Loucy (cell line): ENCODE measurements around the gene ACVRL1.

Experiments used
- H2AFZ ChIP-seq: fragments of 200-600 bp; sonication (generic); 2 replicates; pipeline ENCODE4 v1.6.0; 2016; ENCODE audit warnings: antibody characterized with exemption, mild to moderate bottlenecking, low read length, moderate library complexity
- H3F3A ChIP-seq: fragments of 200-600 bp; 2 replicates; pipeline ENCODE4 v1.6.0; 2016; ENCODE audit warnings: antibody characterized with exemption, low read depth, mild to moderate bottlenecking
- H3K27me3 ChIP-seq: fragments of 200-600 bp; sonication (generic); 2 replicates; pipeline ENCODE4 v1.6.1; 2014; ENCODE audit warnings: low read length, mild to moderate bottlenecking; ENCODE audit not compliant: insufficient read depth, poor library complexity, severe bottlenecking
- H3K36me3 ChIP-seq: fragments of 200-600 bp; sonication (generic); 2 replicates; pipeline ENCODE4 v1.6.1; 2016; ENCODE audit warnings: low read length; ENCODE audit not compliant: insufficient read depth
- H3K4me1 ChIP-seq: fragments of 200-600 bp; sonication (generic); 2 replicates; pipeline ENCODE4 v1.5.1; 2014; ENCODE audit warnings: low read length, mild to moderate bottlenecking; ENCODE audit not compliant: insufficient read depth, poor library complexity, severe bottlenecking
- H3K4me2 ChIP-seq: fragments of 200-600 bp; sonication (generic); 2 replicates; pipeline ENCODE4 v1.6.0; 2014; ENCODE audit warnings: antibody characterized with exemption, low read length, low read depth, mild to moderate bottlenecking; ENCODE audit not compliant: poor library complexity, severe bottlenecking
- H3K4me3 ChIP-seq: fragments of 200-600 bp; sonication (generic); 2 replicates; pipeline ENCODE4 v1.5.1; 2014; ENCODE audit warnings: low read length, mild to moderate bottlenecking, mixed read lengths; ENCODE audit not compliant: poor library complexity, severe bottlenecking
- H3K79me2 ChIP-seq: fragments of 200-600 bp; sonication (generic); 2 replicates; pipeline ENCODE4 v1.6.1; 2014; ENCODE audit warnings: low read length; ENCODE audit not compliant: insufficient read depth
- H3K9ac ChIP-seq: fragments of 200-600 bp; sonication (generic); 2 replicates; pipeline ENCODE4 v1.6.0; 2014; ENCODE audit warnings: mild to moderate bottlenecking, low read depth, low read length, moderate library complexity; ENCODE audit not compliant: poor library complexity, severe bottlenecking
- H3K9me2 ChIP-seq: fragments of 200-600 bp; sonication (generic); replicated peaks from 2 replicates; pipeline ENCODE4 v1.6.1; 2016; ENCODE audit warnings: low read depth, low read length, mixed read lengths
- H3K9me3 ChIP-seq: fragments of 200-600 bp; sonication (generic); 2 replicates; pipeline ENCODE4 v1.6.1; 2014; ENCODE audit warnings: mild to moderate bottlenecking, antibody characterized with exemption, low read length, low read depth; ENCODE audit not compliant: insufficient read depth
- H4K20me1 ChIP-seq: fragments of 200-600 bp; sonication (generic); 2 replicates; pipeline ENCODE4 v1.6.0; 2014; ENCODE audit warnings: antibody characterized with exemption, low read length, mild to moderate bottlenecking; ENCODE audit not compliant: insufficient read depth, poor library complexity, severe bottlenecking
- CTCF ChIP-seq: fragments of 200-600 bp; sonication (generic); conservative IDR thresholded peaks from 2 replicates; pipeline ENCODE4 v1.5.1; 2014; ENCODE audit warnings: mild to moderate bottlenecking, antibody characterized with exemption, low read length
- EZH2phosphoT487 ChIP-seq: fragments of 200-600 bp; IDR thresholded peaks from 2 replicates; pipeline ENCODE4 v1.6.1; 2018; ENCODE audit warnings: antibody characterized with exemption, mild to moderate bottlenecking, moderate library complexity, borderline replicate concordance

The ACVRL1 gene

GRCh38 chr12:51938726-51939125 lies 31.4 kb downstream of the ACVRL1 start:
- Histone ChIP-seq H3K9me3 (no peaks in the 10 kb centered on the region), H2AFZ (no peak overlapping the region), H3K4me1 (peaks cover 28% of the 10 kb centered on the region), H3K4me3 (no peak overlapping the region), H3K27me3 (no peaks in the 10 kb centered on the region), H3K36me3 (no peaks in the 10 kb centered on the region), H3K4me2 (no peak overlapping the region), H3K9ac (no peak overlapping the region), H3K9me2 (no peaks in the 10 kb centered on the region), H4K20me1 (no peaks in the 10 kb centered on the region), H3K79me2 (no peaks in the 10 kb centered on the region), H3F3A (no peaks in the 10 kb centered on the region)
- TF ChIP-seq EZH2phosphoT487: no peak
- no peak for TF ChIP-seq CTCF

- no peaks in the 10 kb centered on the region for H3K9me2 ChIP-seq
- H3K9me3 ChIP-seq: peaks cover 8% of the 10 kb centered on the region
- no peaks in the 10 kb centered on the region for H3K79me2 ChIP-seq
- peaks cover 35% of the 10 kb centered on the region for H3K4me1 ChIP-seq
- H3K4me3 ChIP-seq: no peak overlapping the region
- H2AFZ ChIP-seq: no peak overlapping the region
- no peak overlapping the region for H3K9ac ChIP-seq
- H3F3A ChIP-seq: no peaks in the 10 kb centered on the region
- no peaks in the 10 kb centered on the region for H3K36me3 ChIP-seq
- no peaks in the 10 kb centered on the region for H3K27me3 ChIP-seq
- no peaks in the 10 kb centered on the region for H4K20me1 ChIP-seq
- TF ChIP-seq CTCF (no peak), EZH2phosphoT487 (no peak)
- H3K4me2 ChIP-seq: no peak overlapping the region
Observed at GRCh38 chr12:51941011-51941581, 33.8 kb downstream of the ACVRL1 start.

- Histone ChIP-seq H3K36me3 (no peaks in the 10 kb centered on the region), H3K79me2 (no peaks in the 10 kb centered on the region), H3K9me2 (no peaks in the 10 kb centered on the region), H2AFZ (no peak overlapping the region), H3K4me3 (no peak overlapping the region), H3K4me1 (peaks cover 35% of the 10 kb centered on the region), H3F3A (no peaks in the 10 kb centered on the region), H3K9ac (no peak overlapping the region), H3K27me3 (no peaks in the 10 kb centered on the region), H3K4me2 (no peak overlapping the region), H4K20me1 (no peaks in the 10 kb centered on the region), H3K9me3 (peaks cover 8% of the 10 kb centered on the region)
- TF ChIP-seq CTCF (no peak), EZH2phosphoT487 (no peak)
Observed at GRCh38 chr12:51941604-51942003, 34.3 kb downstream of the ACVRL1 start.
